Stimulated activated CD4-positive, alpha-beta T cell treated with anti-CD3 and anti-CD28 coated beads, TNF-alpha, amount 100 ng/mL, for 24 hours (primary cell): ENCODE measurements around the gene MBD2.
"Not testable (repeated sequence)": the region's sequence is repeated elsewhere in the genome, so short reads cannot be mapped to it uniquely, and the experiment has no call there.

Experiments used
- DNase-seq, 3 experiments: peaks; one replicate each; pipeline ENCODE4 v3.0.0-alpha.2; 2020; ENCODE audit warnings: low read depth in 3 of 3

Gene MBD2

GRCh38 chr18:54151376-54151775 is 73.1 kb downstream of the MBD2 start:
- DNase-seq: no peak

GRCh38 chr18:54150226-54150625 is 74.2 kb downstream of the MBD2 start:
- no peak for DNase-seq

GRCh38 chr18:54149078-54149697 is 75.3 kb downstream of the MBD2 start:
- DNase-seq: peak; percentile 33 to 63 (median 54)

- no peak for DNase-seq
These were observed 75.8 kb downstream of the MBD2 start for GRCh38 chr18:54148678-54149077.

GRCh38 chr18:54148151-54148550 is 76.3 kb downstream of the MBD2 start:
- no peak for DNase-seq

- DNase-seq: no peak
These were observed 77.0 kb downstream of the MBD2 start for GRCh38 chr18:54147439-54147838.

- DNase-seq: no peak
These were observed 83.3 kb downstream of the MBD2 start for GRCh38 chr18:54141041-54141608.

GRCh38 chr18:54140641-54141040 is 83.8 kb downstream of the MBD2 start:
- DNase-seq: no peak

GRCh38 chr18:54135216-54135615 is 89.3 kb downstream of the MBD2 start:
- DNase-seq: no peak

- DNase-seq: no peak
These were observed 90.4 kb downstream of the MBD2 start for GRCh38 chr18:54134053-54134452.

GRCh38 chr18:54130631-54131030 is 93.8 kb downstream of the MBD2 start:
- DNase-seq: no peak

- no peak for DNase-seq
These were observed 94.3 kb downstream of the MBD2 start for GRCh38 chr18:54130177-54130576.

GRCh38 chr18:54129448-54130067 is 94.9 kb downstream of the MBD2 start:
- no peak for DNase-seq

- DNase-seq: no peak
These were observed 96.6 kb downstream of the MBD2 start for GRCh38 chr18:54127759-54128378.

GRCh38 chr18:54125429-54125828 is 99.0 kb downstream of the MBD2 start:
- DNase-seq: no peak

GRCh38 chr18:54123720-54124440 is 100.6 kb downstream of the MBD2 start:
- DNase-seq: not testable (repeated sequence)

GRCh38 chr18:54119524-54120019 is 104.9 kb downstream of the MBD2 start:
- DNase-seq: no peak

GRCh38 chr18:54117853-54118773 is 106.4 kb downstream of the MBD2 start:
- DNase-seq: no peak

GRCh38 chr18:54116541-54117257 is 107.8 kb downstream of the MBD2 start:
- DNase-seq: no peak

- DNase-seq: no peak
These were observed 112.1 kb downstream of the MBD2 start for GRCh38 chr18:54112356-54112755.
